Measurements from ENCODE around the gene SHROOM3.

SHROOM3 gene

GRCh38 chr4:76616526-76616925 lies 181.5 kb downstream of the SHROOM3 start:
- in situ Hi-C loops (cut with MboI; ENCODE audit: low sequenced_read_pairs), result no loop called here

- in situ Hi-C loops (cut with MboI; ENCODE audit: low sequenced_read_pairs), result no loop called here
Observed at GRCh38 chr4:76620723-76621468, 185.9 kb downstream of the SHROOM3 start.

GRCh38 chr4:76622126-76622525 lies 187.1 kb downstream of the SHROOM3 start:
- in situ Hi-C loops (cut with MboI; ENCODE audit: low sequenced_read_pairs), result no loop called here

GRCh38 chr4:76622717-76623116 lies 187.7 kb downstream of the SHROOM3 start:
- in situ Hi-C loops (cut with MboI; ENCODE audit: low sequenced_read_pairs), result no loop called here

GRCh38 chr4:76623217-76624045 lies 188.4 kb downstream of the SHROOM3 start:
- in situ Hi-C loops (cut with MboI; ENCODE audit: low sequenced_read_pairs), result no loop called here

- in situ Hi-C loops (cut with MboI; ENCODE audit: low sequenced_read_pairs), result no loop called here
Observed at GRCh38 chr4:76624241-76624681, 189.2 kb downstream of the SHROOM3 start.

- in situ Hi-C loops (cut with MboI; ENCODE audit: low sequenced_read_pairs), result no loop called here
Observed at GRCh38 chr4:76624931-76625715, 190.1 kb downstream of the SHROOM3 start.

- in situ Hi-C loops (cut with MboI; ENCODE audit: low sequenced_read_pairs), result no loop called here
Observed at GRCh38 chr4:76626686-76627465, 191.8 kb downstream of the SHROOM3 start.

GRCh38 chr4:76628251-76628650 lies 193.2 kb downstream of the SHROOM3 start:
- in situ Hi-C loops (cut with MboI; ENCODE audit: low sequenced_read_pairs), result no loop called here

GRCh38 chr4:76630741-76631140 lies 195.7 kb downstream of the SHROOM3 start:
- in situ Hi-C loops (cut with MboI; ENCODE audit: low sequenced_read_pairs), result no loop called here

- in situ Hi-C loops (cut with MboI; ENCODE audit: low sequenced_read_pairs), result no loop called here
Observed at GRCh38 chr4:76634220-76634619, 199.2 kb downstream of the SHROOM3 start.

- in situ Hi-C loops (cut with MboI; ENCODE audit: low sequenced_read_pairs), result no loop called here
Observed at GRCh38 chr4:76637712-76638361, 202.8 kb downstream of the SHROOM3 start.

- in situ Hi-C loops (cut with MboI; ENCODE audit: low sequenced_read_pairs), result no loop called here
Observed at GRCh38 chr4:76639288-76639687, 204.3 kb downstream of the SHROOM3 start.

GRCh38 chr4:76640353-76640910 lies 205.4 kb downstream of the SHROOM3 start:
- in situ Hi-C loops (cut with MboI; ENCODE audit: low sequenced_read_pairs), result no loop called here

- in situ Hi-C loops (cut with MboI; ENCODE audit: low sequenced_read_pairs), result no loop called here
Observed at GRCh38 chr4:76641351-76641750, 206.3 kb downstream of the SHROOM3 start.

GRCh38 chr4:76641758-76642157 lies 206.7 kb downstream of the SHROOM3 start:
- in situ Hi-C loops (cut with MboI; ENCODE audit: low sequenced_read_pairs), result no loop called here

- in situ Hi-C loops (cut with MboI; ENCODE audit: low sequenced_read_pairs), result no loop called here
Observed at GRCh38 chr4:76644831-76645485, 209.9 kb downstream of the SHROOM3 start.

GRCh38 chr4:76649086-76649485 lies 214.1 kb downstream of the SHROOM3 start:
- in situ Hi-C loops (cut with MboI; ENCODE audit: low sequenced_read_pairs), result no loop called here

GRCh38 chr4:76651616-76652015 lies 216.6 kb downstream of the SHROOM3 start:
- in situ Hi-C loops (cut with MboI; ENCODE audit: low sequenced_read_pairs), result no loop called here
